ENCODE results near the gene NFE2L1.
"Not testable (repeated sequence)": the region's sequence is repeated elsewhere in the genome, so short reads cannot be mapped to it uniquely, and the experiment has no call there.

NFE2L1 gene

DNA sequence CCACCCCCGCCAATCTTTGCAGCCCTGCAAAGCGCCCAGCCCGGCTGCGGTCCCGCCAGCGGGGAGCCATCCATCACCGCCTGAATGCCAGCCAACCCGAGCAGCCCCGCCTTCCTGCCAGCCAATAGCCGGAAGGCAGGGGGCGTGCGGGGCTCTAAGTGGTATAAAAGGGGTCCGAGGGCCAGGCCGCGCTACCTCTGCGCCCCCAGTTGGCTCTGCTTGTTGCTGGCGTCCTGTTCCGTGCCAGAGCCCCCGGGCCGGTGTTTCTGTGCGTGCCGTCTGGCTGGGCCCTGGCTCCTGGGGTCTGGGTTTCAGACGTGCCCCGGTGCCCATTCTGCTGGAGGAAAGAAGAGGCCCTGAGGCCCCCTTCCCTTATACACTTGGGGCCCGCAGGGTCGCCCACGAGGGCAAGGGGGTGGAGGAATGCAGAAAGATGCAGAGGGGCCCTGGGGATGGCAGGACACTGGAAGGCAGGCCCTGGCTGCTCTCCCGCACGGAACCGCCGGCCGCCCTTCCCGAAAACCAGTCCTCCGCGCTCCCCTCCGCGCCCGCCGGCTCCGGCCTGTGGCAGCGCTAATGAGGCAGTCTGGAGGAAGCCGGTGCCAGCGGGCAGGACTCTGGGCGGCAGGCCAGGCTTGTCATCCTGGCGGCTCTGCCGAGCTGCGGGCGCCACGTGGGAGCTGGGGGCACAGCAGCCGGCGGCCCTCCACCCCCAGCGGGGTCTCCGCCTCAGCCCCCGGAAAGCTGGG is 24.6 kb upstream of the NFE2L1 start:
- DNase-seq (ENCODE audit: low spot score), result peak; percentile 87

DNA sequence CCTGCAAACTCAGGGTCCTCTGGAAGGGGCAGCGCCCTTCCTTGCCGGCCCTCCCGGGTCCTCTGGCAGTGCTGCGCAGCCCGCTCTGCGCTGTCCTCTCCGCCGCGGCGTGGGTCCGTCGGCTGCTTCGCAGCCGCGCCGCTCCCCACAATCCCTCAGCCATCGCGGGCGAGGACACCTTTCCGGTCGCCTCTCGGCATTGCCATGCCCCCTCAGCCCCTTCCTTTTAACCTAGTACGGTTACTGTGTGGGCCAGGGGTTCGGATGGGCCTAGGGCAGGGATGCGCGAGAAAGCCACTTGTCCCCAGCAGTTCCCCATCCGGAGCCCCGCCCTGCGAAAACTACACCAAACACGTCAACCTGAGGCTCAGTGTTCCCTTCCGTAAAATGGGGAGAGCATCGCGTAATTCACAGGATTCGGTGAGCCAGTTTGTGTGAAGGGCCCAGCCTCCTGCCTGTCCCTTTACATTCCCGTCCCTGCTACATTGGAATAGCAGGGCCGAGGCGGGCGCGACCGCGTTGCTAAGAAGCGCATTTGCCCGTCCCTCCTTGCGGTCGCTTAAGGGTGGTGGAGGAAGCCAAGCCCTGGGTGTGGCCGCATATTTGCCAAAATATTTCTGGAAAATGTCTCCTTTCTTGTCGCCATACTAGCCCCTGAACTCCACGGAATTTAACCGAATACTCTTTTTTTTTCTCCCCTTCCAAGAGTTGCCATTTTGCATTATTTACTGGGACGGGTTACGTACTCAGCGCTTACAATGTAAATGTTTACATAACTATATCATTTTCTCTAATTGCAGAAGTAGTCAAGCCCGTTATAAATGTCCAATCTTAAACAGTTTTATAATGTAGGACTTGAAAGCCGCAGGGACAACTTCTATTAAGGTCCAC is 23.8 kb upstream of the NFE2L1 start:
- DNase-seq (ENCODE audit: low spot score), result no peak

DNA sequence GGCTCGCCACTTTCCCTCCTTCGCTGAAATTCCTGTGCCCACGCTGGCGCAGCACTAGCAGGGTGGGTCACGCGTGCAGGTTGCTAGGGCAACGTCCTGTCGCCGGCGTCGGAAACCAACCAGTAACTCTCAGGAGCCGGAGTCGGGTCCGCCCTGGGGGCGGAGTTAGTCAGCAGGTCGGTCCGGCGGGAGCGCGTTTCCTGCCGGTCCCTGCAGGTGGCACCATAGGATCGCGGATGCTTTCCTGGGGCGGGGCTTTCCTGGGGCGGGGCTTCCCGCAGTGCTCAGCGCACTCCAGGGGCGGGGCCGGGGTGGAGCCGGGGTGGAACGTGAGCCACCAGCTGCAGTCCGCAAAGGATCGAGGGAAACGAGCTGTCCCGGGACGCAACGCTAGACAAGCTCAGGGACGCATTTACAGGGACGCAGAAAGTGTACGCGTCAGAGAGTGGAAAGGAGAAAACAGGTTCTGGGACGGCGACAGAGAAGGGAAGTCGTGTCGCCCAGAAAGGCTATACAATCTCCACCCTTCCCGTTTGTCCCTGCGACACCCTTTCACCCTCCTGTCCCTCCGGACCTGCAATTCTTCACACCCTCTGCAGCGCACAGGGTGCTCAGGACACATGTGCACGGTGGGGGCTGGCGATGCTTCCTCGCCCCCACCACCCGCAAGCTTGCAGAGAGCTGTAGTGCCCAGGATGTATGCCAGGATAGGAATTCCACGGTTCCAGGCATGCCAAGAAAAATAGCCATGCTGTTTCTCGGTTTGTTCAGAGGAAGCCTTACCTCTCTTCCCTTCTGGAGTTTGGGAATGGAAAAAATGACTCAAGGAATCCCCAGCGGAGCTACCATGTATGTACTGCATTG is 22.9 kb upstream of the NFE2L1 start:
- peak; percentile 95 for DNase-seq (ENCODE audit: low spot score)

DNA sequence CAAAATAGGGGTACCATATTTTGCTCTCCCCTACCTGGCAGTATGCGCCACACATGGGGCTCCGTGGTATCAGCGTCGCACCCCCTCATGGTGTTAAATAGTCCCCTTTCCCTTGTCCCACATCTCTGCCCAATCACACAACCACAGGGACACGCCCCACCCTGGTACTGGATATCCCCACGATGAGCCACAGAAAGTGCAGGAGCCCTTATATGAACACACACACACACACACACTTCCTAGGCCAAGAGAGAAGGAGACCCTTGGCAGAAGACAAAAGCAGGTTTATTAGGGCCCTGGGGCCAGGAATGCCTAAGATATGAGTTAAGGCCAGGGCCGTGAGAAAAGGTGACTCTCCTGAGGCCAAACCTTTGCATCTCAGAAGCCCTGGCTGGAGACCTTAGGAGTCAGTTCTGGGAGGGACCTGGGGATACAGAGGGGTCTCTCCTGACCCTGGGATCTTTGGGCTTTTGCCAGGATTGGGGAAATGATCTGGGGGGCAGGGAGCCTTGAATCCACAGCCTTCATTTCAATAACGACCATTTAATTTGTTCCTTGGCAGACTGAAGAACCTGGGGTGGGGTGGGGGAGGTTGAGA is 22.2 kb upstream of the NFE2L1 start:
- no peak for DNase-seq (ENCODE audit: low spot score)

DNA sequence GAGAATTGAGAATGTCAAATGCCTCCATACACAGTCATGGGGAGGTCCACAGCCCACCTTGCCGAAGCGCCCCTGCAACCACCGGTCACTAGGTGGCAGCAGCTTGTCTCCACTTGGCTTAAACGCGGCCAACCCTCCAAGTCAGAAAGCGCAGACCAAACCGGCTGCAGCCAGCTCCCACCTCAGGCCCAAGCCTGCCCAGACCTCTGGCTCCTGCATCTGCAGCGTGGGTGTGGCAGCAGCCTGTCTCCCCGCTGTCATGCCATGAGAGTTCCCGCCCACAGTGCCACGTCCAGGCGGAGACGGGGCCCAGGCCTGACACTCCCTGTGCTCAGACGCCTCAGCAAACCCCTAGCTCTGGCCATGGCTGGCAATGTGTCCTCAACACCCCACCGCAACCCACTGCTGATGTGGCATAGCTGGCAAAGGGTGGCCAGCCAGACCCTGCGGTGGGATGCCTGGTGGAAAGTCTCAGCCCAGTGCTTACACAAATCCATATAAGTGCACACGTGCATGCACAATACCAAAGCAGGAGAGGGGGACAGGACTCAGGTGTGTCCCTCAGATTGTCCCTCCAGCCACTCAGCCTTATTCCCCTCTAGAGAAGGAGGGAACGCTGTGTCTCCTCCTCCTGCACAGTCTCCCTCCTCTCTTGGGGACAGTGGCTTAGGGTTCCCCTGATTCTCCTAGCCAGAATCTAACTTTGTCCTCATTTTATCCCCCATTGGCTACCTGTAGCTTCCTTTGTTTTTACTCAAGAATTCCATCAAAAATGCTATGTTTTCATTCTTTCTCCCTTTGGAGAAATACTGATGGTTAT is 21.4 kb upstream of the NFE2L1 start:
- DNase-seq (ENCODE audit: low spot score), result peak; percentile 76

DNA sequence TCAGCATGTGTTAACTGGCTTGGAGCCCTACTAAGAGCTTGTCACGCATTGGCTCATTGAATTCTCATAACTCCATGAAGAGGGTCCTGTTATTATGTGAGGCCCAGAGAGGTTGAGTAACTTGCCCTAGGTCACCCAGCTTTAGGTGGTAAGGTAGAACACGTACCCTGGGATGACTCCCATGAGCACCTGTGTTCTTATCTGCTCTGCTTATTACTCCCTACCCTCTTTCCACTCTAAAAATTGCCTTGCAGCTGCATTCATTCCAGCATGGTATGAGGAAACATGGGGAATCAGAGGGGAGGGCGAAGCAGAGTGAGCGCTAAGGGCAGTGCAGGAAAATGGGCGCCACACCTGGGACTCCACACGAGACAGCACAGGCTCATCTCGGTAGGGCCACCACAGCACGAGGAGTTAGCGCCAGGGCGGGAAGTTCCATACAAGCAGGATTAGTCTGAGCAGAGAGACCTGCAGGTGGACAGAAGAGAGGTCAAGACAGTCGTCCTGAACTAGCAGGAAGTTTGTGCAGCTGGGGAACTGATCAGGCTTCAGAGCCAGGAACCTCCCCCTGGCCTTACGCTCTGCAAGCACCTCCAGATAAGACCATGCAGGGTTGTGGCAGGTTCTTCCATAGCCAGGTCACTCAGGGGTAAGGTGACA is 20.7 kb upstream of the NFE2L1 start:
- no peak for DNase-seq (ENCODE audit: low spot score)

DNA sequence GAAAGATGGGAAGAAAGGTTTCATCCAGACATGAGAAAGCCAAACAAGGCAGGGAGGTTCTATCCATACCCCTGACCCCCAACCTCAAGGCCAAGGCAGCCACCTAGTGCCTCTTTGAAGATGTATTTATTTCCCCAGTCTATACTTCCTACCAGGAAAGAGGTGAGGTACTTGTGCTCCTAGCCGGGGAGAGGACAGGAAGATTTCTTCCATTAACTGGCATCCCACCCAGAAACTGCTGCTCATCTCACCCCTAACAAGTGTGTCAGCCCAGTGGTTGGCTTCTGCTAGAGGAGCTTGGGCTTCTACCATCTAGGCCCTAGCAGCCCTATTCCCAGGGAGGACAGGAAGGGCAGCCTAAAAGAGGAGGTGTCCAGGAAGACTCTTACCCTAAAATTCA is 19.4 kb upstream of the NFE2L1 start:
- DNase-seq (ENCODE audit: low spot score), result no peak

DNA sequence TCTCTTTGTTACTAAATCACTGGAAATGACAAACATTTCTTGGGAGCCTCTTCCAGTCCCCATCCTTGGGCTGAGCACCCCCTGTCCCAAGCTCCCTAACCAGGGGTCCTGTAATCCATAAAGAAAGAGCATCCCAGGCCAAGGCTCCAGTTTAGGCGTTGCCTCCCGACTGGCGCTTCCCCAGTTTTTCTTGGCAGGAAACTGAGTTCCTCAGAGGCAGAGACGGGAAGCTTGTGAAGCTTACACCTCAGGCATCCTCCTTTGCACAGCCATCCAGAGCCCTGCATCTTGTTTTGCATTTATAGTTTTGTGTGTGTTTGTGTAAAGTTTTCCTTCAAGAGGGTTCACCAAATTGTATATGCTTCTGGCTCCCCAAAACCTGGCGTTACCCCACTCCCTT is 17.6 kb upstream of the NFE2L1 start:
- DNase-seq (ENCODE audit: low spot score), result no peak

DNA sequence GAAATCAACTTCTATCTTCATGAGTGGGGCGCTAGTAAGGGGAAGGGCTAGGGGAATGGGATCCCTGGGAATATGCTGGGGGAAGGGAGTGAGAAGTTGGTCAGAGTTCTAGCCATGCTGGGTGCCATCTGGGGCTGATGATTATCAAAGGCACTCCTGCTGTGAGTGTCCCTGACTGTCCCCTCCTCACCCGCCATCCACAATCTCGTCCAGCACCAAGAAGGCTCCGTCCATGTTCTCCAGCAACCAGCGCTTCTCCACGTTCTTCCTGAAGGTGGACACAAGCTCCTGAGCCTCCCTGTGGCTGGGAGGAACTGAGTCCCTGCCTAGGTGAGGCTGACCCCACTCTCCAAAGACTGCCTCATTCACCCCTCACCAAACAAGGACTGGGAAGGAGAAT is 16.2 kb upstream of the NFE2L1 start:
- no peak for DNase-seq (ENCODE audit: low spot score)

DNA sequence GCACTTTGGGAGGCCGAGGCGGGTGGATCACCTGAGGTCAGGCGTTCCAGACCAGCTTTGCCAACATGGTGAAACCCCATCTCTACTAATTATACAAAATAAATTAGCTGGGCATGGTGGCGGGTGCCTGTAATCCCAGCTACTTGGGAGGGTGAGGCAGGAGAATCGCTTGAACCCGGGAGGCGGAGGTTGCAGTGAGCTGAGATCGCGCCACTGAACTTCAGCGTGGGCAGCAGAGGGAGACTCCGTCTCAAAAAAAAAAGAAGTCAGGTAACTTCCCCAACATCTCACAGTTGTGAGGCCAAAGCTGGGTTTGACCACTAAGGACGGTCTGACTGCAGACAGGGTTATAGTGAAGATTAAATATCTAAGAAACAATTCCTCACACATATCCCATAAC is 13.4 kb upstream of the NFE2L1 start:
- not testable (repeated sequence) for DNase-seq (ENCODE audit: low spot score)

DNA sequence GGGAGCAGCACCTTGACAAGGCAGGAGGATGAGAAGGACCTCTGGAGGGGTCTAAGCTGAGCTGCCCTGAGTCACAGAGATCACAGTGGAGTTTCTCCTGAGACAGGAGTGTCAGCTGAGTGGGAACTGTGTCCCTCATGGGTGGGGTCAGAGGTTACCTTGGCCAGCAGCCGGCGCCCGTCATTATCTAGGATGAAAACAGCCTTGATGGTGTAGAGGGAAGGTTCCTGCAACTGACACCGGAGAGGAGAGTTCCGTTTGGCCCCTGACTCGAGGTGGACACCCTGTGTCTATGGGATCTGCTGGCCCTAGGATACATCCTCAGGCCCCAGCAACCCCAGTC is 11.5 kb upstream of the NFE2L1 start:
- no peak for DNase-seq (ENCODE audit: low spot score)

DNA sequence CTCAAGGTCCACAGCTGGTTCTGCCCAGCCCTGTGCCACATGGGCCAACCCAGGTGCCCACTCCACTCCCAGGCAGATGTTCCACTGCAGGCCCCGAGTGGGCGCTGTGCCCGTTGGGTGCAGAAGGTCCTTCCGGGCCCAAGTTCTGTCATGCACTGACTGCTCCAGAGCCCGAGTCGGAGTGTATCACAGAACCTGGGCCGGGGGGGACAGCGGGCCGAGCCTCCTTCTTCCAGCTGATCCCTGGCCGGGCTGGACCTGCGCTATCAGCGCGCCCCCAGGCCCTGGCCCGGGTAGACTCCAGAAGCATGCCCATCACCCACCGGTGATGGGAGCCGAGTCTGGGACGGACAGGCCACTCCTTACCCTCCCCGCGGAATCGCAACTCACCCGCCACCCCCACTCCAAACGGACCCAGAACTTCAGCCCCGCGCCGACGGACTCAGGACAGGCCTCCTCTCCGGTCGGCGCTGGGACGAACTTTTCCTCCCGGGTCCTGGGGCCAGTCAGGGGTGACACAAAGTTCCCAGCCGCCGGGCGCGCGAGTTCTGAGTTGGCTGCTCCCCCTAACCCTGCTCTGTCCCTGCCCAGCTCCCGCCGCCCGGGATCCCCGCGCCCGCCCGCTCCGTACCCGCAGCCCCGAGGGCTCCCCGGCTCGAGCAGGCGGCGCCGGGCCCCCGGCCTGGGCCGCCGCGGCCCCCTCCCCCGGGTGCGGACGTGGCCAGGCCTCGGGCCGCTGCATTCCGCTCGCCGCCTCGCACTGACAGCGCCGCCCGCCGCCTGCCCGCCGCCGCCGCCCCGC is 10.9 kb upstream of the NFE2L1 start, which contains the start of gene COPZ2:
COPZ2 (minus strand) TSS at position 762 of the 802 bp plus-strand sequence; CDS start at position 742, 20 bp downstream.
- DNase-seq (ENCODE audit: low spot score), result no peak

DNA sequence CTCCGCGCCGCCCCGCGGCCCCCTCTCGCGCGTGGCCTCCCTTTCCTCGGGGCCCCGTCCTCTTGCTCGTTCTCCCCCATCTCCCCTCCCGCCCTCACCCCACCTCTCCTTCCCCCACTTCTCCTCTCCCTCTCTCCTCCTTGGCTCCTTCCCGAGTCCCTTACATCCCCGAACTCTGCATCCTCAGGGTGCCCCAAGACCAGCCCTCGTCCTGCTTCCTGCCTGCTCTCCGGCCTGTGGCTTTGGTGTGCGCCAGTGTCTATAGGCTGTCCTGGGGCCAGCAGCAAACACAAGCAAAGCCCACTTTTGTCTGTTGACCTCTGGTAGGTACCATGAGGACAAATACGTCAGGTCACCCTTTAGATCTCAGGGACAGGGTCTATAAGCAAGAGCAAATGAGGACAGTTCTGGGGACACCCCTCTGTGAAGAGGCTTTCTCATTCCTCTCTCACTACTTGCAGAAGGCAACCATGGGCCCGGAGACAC is 10.3 kb upstream of the NFE2L1 start:
- no peak for DNase-seq (ENCODE audit: low spot score)

DNA sequence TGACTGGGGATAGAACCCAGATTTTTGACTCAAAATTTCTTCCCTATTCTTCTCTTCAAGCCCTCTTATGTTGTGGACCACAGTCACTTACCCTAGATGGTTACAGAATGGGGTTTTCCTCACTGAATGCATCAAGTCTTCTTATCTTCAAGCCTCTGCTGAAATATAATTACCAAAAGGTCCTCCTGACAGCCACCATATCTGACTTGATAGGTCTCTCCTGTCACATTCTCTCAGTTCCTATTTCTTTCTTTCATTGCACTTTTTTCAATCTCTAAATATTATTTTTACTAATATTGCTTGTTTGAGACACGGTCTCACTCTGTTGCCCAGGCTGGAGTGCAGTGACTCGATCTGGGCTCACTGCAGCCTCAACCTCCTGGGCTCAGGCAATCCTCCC is 9.5 kb upstream of the NFE2L1 start:
- DNase-seq (ENCODE audit: low spot score), result no peak

DNA sequence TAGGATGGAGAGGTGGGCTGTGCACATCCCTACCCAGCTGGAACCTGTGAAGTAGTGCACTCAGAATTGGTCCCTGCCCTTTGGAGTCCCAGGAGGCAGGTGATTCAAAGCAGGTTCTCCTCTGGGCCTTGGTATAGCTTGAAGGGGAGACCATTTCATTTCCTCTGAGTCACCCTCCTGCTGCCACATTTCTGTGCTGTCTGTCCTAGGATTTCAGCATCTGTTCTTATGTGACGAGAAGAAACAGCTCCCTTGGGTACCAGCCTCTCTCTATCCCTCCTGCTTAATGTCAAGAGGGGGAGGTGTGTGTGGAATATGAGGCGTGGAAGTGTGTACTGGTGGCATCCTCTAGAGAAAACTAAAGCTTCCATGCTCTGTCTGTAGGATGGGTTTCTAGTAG is 5.0 kb upstream of the NFE2L1 start:
- no peak for DNase-seq (ENCODE audit: low spot score)

DNA sequence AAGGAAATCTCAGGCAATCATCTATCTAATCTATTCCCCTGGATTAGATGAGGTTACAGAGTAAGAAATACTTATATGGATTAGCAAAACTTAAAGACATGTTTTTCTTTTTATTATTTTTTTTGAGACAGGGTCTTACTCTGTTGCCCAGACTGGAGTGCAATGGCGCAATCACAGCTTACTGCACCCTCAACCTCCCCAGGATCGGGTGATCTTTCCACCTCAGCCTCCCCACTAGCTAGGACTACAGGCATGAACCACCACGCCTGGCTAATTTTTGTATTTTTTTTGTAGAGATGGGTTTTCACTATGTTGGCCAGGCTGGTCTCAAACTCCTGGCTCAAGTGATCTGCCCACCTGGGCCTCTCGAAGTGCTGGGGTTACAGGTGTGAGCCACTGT is 3.3 kb upstream of the NFE2L1 start:
- no peak for DNase-seq (ENCODE audit: low spot score)

DNA sequence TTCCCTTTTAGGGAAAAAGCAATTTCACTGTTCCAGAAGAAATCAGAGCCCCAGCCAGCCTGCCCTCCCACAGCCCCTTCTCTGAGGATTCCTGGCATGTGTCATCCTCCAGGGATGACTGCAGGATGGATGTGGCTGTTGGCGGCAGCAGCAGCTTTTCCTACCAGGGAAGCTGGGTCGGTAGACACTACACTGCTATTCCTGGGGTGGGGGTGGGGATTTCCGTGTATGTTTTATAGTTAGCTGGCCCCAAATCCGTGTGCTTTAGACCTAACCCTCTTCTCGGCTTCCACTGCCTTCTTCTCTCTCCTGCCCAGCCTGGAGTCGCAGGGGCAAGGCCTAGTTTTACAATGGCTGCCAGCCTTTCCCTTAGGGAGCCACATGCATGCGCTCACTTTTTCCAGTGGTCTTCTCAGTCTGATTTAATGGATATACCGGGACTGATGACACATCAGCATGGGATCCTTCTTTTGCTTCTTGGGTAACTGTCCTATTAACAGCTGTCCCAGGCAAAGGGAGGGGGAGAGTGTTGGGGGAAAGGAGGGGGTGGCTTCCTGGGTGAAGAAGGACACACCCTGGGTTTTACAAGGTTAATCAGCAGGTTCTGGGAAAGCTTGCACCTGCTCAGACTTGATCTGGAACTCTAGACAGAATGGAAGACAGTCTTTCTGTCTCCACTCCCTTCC is 2.7 kb upstream of the NFE2L1 start:
- no peak for DNase-seq (ENCODE audit: low spot score)

DNA sequence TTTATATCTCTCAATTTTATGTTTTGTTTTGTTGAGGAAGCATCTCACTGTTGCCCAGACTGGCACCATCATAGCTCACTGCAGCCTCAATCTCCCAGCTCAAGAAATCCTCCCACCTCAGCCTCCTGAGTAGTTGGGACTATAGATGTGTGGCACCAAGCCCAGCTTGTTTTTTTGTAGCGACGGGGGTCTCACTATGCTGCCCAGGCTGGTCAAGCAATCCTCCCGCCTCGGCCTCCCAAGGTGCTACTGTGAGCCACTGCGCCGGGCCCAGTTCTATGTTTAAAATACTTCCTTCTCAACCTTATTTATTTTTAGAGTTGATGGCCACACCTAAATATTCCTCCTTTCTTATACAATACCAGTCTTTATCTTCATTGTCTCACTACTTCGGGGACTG is 1.9 kb upstream of the NFE2L1 start:
- DNase-seq (ENCODE audit: low spot score), result no peak

All from globus pallidus (tissue), 1 donor.